Left colon (tissue), 2 donors: ENCODE data around the gene PBX2. TPM values are rescaled to one million over a fixed set of nuclear protein-coding genes. Genes with fewer than 3 reads are reported as not detected.
A peak's percentile ranks its signal among the peaks of the same experiment; 100 is the strongest.
"Not testable (repeated sequence)": the region's sequence is repeated elsewhere in the genome, so short reads cannot be mapped to it uniquely, and the experiment has no call there.

Experiments used
- ATAC-seq: fragments of 200-7000 bp; cut with Tn5 transposase; one replicate; pipeline ENCODE4 v1.9.1; 2020; ENCODE audit warnings: mild to moderate bottlenecking, moderate library complexity
- DNase-seq, 2 donors: peaks; one replicate each; pipeline ENCODE4 v3.0.0-alpha.2; 2020
- intact Hi-C, 2 donors: fragments of 100-400 bp; cut with DNase I in 1 of 2; cut with micrococcal nuclease in 1 of 2; formaldehyde crosslinking; loops; one replicate each; pipeline versions ENCODE4 v1.11.2 to v1.14.0; 2022; cut with DNase I, micrococcal nuclease
- long read RNA-seq: library from polyadenylated mRNA; unstranded; transcript quantifications from one replicate; pipeline ENCODE4 v2.0.0, GENCODE V29; 2021
- total RNA-seq, 2 donors: library from RNA; stranded (reverse); fragmentation: NEBNext Ultra II Directional; extraction: Animal tissue kit (Norgen Biotek cat#: 25700); gene quantifications; one replicate each; pipeline ENCODE4 v1.2.1, GENCODE V29; 2021
- donor health status: DM: no; HTN: no; CAD: no.
- donor health status: DM: yes; HTN: yes; CAD: no.

The PBX2 gene, protein sequence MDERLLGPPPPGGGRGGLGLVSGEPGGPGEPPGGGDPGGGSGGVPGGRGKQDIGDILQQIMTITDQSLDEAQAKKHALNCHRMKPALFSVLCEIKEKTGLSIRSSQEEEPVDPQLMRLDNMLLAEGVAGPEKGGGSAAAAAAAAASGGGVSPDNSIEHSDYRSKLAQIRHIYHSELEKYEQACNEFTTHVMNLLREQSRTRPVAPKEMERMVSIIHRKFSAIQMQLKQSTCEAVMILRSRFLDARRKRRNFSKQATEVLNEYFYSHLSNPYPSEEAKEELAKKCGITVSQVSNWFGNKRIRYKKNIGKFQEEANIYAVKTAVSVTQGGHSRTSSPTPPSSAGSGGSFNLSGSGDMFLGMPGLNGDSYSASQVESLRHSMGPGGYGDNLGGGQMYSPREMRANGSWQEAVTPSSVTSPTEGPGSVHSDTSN
- total RNA-seq: 10 to 100 TPM; 41.5 to 49.6 TPM
- long read RNA-seq, partial matches to known transcripts: 2 of 2 reads
- long read RNA-seq, other reads (novel, unspliced or antisense): 0 of 2 reads

- intact Hi-C loops: loop anchor here in 1 of 2 donors (10.0 kb wide), 1 partner anchor 75 kb away; no protein-coding TSS in a partner anchor
- ATAC-seq (peak; percentile 79), DNase-seq (peak; percentile 94 to 97)
These were observed at the start of gene PBX2 for GRCh38 chr6:32190054-32190851. TSS of gene PBX2 (minus strand) at chr6:32190202. CDS start at chr6:32189915, 287 bp downstream.

- DNase-seq (no peak), ATAC-seq (no peak)
- intact Hi-C loops: no loop called here
These were observed 49.5 kb upstream of the PBX2 start for GRCh38 chr6:32239462-32239861.

DNA sequence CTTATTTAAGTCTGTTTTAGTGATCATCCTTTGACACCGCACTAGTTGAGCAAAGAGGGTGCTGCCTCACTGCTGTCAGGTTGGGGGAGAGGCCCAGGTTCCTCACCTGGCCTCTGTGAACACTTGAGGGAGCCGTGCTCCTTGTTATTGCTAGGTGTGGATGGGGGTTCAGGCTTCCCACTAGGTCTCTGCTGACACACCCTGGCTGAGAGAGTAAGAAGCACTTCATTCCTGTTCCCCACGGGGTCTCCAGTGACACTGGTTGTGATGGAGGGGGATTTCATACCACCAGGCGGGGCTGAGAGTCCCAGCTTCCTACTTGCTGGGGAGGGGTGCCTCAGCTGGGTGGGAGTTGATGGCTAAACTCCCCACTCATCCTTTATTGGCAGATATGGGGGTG is 44.9 kb upstream of the PBX2 start:
- DNase-seq (no peak), ATAC-seq (no peak)
- intact Hi-C loops: no loop called here

DNA sequence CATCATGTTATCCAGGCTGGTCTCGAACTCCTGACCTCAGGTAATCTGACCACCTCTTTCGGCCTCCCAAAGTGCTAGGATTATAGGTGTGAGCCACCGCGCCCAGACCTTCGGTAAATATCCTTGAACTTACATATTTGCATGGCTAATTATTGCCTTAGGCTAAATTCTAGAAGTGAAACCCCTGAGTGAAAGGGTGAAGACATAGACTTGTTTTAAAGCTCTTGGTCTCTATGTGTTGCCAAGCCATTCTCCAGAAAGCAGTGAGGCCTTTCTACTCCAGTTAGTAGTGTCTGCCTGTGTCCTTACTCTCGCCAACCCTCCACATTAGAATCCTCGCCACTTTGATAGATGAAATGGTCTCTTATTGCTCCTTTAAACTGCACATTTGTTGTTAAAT is 36.4 kb upstream of the PBX2 start:
- intact Hi-C loops: no loop called here
- ATAC-seq (no peak), DNase-seq (no peak)

- intact Hi-C loops: no loop called here
- no peak for ATAC-seq
These were observed 34.7 kb upstream of the PBX2 start for GRCh38 chr6:32224696-32225095.

DNA sequence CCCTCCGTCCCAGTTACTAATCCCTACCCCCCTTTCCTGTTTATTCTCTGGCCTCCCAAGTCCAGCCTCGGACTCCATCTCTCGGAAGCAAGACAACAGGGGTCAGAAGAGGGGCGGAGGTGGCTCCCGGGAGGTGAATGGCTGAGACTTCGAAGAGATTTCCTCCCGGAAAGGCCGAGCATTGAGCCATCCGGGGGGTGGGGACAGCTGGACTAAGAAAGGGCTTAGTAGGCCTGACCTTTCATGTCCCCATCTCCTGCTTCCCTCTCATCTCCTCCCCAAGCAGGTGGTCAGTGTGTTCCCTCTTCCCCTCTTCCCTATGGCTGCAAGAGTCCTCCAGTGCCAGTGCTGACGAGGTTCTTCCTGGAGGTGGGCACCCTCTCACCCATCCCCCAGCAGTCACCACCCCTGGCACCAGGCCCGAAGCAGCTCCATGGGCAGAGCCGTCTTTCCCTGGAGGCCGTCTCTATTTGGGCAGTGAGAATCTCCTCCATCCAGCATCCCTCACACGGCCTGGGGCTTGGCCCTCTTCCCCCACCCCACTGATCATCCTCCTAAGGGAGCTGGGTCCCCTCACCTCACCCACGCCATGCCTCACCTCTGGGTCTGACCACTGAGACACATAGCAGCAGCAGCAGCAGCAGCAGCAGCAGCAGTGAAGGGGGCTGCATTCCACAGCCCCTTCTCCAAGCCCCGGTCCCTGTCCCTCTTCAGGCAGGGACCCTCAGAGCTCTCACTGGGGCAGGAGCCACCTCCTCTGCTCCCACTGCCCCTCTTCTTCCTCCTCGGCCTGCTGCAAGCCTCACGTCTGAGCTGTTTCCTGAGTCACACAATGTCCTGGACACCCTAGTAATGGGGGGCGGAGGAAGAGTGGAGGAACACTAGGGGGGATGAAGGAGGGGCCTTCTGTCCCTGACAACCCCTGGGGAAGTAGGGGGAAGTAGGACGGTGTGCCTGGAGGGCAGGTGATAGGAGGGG is 33.5 kb upstream of the PBX2 start, which contains the start of gene NOTCH4:
NOTCH4 (minus strand) TSS at position 810 of the 978 bp plus-strand sequence; CDS start at position 671, 139 bp downstream.
- DNase-seq (no peak), ATAC-seq (no peak)
- intact Hi-C loops: no loop called here

More at GRCh38 chr6:32224696-32225095, 34.7 kb upstream of the PBX2 start:
- no peak for DNase-seq

DNA sequence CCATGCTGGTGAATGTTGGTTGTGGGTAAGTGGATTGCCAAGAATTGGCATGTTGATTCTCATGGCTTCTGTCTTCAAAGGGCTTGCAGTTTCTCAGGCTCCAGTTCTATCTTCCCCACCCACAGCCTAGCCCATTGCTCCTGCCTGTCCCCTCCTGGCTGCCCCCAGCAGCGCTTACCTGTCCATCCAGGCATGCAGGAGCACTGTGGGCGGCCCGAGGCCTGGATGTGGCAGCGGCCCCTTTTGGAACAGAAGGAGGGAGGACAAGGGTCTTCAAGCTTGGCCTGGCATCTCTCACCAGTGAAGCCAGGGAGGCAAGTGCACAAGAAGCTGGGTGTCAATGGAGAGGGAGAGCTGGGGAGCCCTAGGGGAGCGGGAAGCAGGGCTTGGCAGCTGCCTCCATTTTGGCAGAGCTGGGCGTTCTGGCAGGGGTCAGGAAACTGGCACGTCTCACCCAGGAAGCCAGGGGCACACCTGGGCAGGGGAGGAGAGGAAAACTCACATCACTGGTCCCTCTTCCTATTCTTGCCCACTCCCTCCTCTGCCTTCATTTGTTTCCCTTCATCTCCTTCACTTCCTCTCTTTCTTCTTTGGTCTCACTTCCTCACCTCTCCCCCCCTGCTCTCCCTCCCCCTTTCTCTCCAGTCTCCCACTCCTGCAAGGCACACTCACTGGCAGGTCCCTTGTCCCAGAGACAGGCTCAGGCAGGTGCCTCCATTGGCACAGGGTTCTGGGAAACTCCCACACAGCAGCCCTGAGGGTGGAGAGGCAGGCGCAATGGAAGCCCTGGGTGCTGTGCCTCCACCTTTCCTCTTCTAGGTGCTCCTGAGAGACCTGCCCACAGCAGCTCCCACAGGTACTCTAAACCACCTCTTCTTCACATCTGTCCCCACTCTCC is 32.6 kb upstream of the PBX2 start:
- intact Hi-C loops: no loop called here
- ATAC-seq: no peak
- no peak for DNase-seq

- no peak for DNase-seq
- no peak for ATAC-seq
- intact Hi-C loops: no loop called here
These were observed 30.0 kb upstream of the PBX2 start for GRCh38 chr6:32220021-32220420.

DNA sequence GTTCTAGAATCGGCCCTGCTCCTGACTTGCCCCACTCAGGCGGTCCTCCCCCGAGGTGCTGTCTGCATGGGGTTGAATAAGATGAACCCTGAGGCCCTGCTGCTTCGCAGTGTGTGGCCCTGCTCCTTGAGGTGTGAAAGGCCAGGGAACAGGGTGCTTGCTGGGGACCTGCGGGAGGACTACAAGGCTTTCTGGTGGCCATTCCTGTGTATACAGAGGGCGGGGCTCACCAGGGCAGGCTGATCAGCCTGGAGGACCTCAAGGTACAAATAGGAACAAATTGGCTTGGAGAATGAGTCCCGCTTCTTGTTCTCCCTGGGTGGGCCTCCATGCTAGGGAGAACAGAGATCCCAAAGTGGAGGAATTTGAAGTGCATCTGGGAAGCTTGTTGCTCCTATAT is 28.2 kb upstream of the PBX2 start:
- intact Hi-C loops: no loop called here
- ATAC-seq (no peak), DNase-seq (no peak)

- DNase-seq (no peak), ATAC-seq (no peak)
- intact Hi-C loops: no loop called here
These were observed 27.0 kb upstream of the PBX2 start for GRCh38 chr6:32216998-32217397.

DNA sequence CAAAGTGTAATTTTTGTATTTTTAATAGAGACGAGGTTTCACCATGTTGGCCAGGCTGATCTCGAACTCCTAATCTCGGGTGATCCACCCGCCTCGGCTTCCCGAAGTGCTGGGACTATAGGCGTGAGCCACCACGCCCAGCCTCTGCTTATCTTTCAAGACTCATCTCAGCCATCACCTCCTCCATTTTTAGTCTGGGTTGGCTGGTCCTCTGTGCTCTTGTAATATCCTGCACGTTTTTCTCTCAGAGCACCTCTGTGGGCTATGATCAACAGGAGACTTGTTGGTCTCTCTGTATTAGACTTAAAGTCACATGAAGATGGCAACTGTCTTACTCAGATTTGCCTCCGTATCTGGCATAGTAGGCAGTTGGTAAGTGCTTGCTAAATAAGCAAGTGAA is 26.3 kb upstream of the PBX2 start:
- no peak for DNase-seq
- ATAC-seq: no peak
- intact Hi-C loops: no loop called here

GRCh38 chr6:32215617-32216016 is 25.6 kb upstream of the PBX2 start:
- ATAC-seq: no peak
- intact Hi-C loops: no loop called here
- no peak for DNase-seq

DNA sequence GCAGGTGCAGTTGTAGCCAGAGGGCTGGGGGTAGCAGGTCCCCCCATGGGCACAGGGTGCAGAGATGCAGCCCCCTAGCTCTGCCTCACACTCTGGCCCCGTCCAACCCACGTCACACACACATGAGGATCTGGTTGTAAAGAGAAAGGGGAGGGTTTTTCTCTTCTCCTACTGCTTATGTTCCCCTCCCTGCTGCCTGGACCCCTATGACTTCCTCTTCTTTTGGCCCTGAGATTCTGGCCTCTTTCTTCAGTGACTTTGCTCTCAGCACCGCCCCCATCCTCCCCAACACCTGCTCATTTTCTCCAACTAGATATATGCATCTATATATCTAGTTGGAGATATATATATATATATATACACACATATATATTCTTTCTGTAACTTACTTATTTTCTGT is 24.1 kb upstream of the PBX2 start:
- intact Hi-C loops: no loop called here
- ATAC-seq (no peak), DNase-seq (no peak)

GRCh38 chr6:32213649-32214048 is 23.6 kb upstream of the PBX2 start:
- ATAC-seq (no peak), DNase-seq (no peak)
- intact Hi-C loops: no loop called here

DNA sequence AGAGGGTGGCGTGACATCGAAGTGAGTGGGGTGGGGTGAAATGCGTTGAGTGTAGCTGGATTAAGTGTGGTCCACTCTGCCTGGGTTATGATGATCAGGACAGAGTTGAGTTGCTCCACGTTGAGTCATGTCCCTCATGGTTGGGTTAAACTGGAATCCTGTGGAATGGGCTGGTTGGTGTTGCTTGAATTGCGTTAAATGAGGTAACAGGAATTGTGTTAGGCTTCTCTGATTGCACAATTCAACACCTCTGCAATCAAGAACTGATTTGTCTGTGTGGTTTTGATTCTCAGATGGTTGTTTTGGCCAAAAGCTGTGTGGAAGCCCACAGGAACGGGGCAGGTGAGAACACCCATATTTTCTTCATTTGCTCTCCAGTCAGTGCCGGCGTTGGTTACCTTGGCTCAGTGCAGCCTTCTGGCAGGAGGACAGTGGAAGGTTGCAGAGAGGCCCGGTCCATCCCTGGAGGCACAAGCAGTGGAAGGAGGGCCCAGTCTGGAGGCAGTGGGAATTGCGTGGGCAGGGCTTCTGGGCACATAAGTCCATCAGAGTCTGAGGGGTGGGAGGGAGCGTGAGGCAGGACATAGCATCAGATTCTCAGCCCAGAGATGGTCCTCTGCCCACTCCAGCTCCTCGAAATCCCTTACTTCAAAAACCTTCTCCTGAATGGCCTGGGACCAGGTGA is 22.2 kb upstream of the PBX2 start:
- DNase-seq (no peak), ATAC-seq (no peak)
- intact Hi-C loops: no loop called here

DNA sequence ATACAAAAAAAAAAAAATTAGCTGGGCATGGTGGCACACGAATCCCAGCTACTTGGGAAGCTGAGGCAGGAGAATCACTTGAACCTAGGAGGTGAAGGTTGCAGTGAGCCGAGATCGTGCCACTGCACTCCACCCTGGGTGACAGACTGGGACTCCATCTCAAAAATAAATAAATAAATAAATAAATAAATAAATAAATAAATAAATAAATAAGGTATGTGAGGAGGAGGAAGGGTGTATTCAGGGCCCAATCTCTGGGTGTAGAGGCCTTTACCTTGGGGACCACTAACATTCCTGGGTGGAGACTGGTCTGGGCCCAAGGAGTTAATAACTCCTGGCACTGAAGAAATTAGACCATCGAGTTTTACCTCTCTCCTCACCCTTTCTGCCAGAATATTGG is 21.4 kb upstream of the PBX2 start:
- DNase-seq, intact Hi-C loops, ATAC-seq: not testable (repeated sequence)

- ATAC-seq (no peak), DNase-seq (no peak)
- intact Hi-C loops: no loop called here
These were observed 20.2 kb upstream of the PBX2 start for GRCh38 chr6:32210191-32210601.
